ENCODE measurements around the gene MAGI2. TPM values are rescaled to one million over a fixed set of nuclear protein-coding genes. Genes with fewer than 3 reads are reported as not detected.

MAGI2 gene
- total RNA-seq, 1 experiment from 2014 or later: 0.22 TPM

DNA sequence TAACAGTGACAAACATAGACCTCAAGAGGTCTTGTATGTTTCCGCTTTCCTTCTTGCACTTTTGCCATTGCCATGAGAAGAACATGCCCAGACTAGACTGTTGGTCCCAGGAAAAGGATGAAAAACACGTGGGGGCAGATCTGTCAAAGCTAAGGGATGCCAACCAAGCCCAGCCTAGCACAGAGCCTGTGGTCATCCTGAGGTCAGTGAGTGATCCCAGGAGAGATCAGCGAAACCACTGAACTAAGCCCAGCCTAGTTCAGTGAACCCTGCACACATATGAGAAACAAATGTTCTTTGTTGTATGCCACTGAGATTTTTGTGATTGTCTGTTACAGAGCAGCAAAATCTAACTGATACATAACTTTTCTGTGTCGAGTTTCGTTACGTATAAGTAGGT, 718.8 kb downstream of the MAGI2 start:
- no peak overlapping the region for H3K4me2 ChIP-seq (ENCODE audit: low read length)
- H3K36me3 ChIP-seq (ENCODE audit: control insufficient read depth in 1 of 2, insufficient read depth in 2 of 2, low read length in 2 of 2): no peaks in the 10 kb centered on the region
- H3K9ac ChIP-seq (ENCODE audit: low read length): no peak overlapping the region
- TF ChIP-seq EZH2phosphoT487 (IDR thresholded peaks at IDR 0.05; ENCODE audit: borderline replicate concordance): no peak
- no peak for TF ChIP-seq EZH2 (IDR thresholded peaks at IDR 0.05)
- no peak for TF ChIP-seq CTCF (IDR thresholded peaks at IDR 0.05 in 2 of 3, conservative IDR thresholded peaks at IDR 0.05 in 1 of 3; ENCODE audit: borderline replicate concordance in 1 of 3, insufficient read depth in 1 of 3, low read depth in 2 of 3, low read length in 2 of 3)
- no peak for TF ChIP-seq ELF1 (IDR thresholded peaks at IDR 0.05; ENCODE audit: borderline replicate concordance, low read depth)
- no peak for TF ChIP-seq SIN3A (IDR thresholded peaks at IDR 0.05; ENCODE audit: low read depth)
- TF ChIP-seq FOSL1 (IDR thresholded peaks at IDR 0.05; ENCODE audit: low read depth): no peak
- TF ChIP-seq ZFX (IDR thresholded peaks at IDR 0.05): no peak
- TF ChIP-seq TCF7L2 (IDR thresholded peaks at IDR 0.05; ENCODE audit: borderline replicate concordance, extremely low read depth, insufficient read depth, insufficient read length): no peak
- ChIA-PET CTCF (no interaction called here), POLR2A (no interaction called here), RAD21 (ENCODE audit: low non-redundant PET in 1 of 2, low total read pairs in 2 of 2, uncharacterized antibody in 2 of 2, unreplicated experiment in 2 of 2) (no interaction called here)
- ATAC-seq (no peak), DNase-seq (ENCODE audit: low read depth, low spot score) (no peak)
- no peak overlapping the region for H2AFZ ChIP-seq (ENCODE audit: low read depth, low read length, poor library complexity, severe bottlenecking)
- H3K9me2 ChIP-seq (ENCODE audit: insufficient read depth): no peaks in the 10 kb centered on the region
- BruUV-seq (replicated peaks): no TSS peak
- intact Hi-C loops (cut with micrococcal nuclease): no loop called here
- no peak overlapping the region for H3K4me3 ChIP-seq (replicated peaks in 1 of 2; ENCODE audit: low read depth in 1 of 2, low read length in 2 of 2)
- no peaks in the 10 kb centered on the region for H3K79me2 ChIP-seq (ENCODE audit: insufficient read depth, low read length)
- H3K4me1 ChIP-seq (ENCODE audit: control insufficient read depth in 1 of 2, insufficient read depth in 2 of 2, low read length in 2 of 2): no peaks in the 10 kb centered on the region
- H3K27ac ChIP-seq (ENCODE audit: low read depth, low read length): no peak overlapping the region
- H3K27me3 ChIP-seq (ENCODE audit: insufficient read depth, low read length): no peaks in the 10 kb centered on the region
- H3K9me3 ChIP-seq (ENCODE audit: control insufficient read depth in 1 of 2, insufficient read depth in 1 of 2, low read depth in 1 of 2, low read length in 2 of 2): no peaks in the 10 kb centered on the region
- H4K20me1 ChIP-seq (ENCODE audit: insufficient read depth): no peaks in the 10 kb centered on the region

GRCh38 chr7:78720066-78720465, 733.4 kb downstream of the MAGI2 start:
- H3K4me2 ChIP-seq (ENCODE audit: low read length): no peak overlapping the region
- CTCF ChIA-PET: no interaction called here
- H2AFZ ChIP-seq (ENCODE audit: low read depth, low read length, poor library complexity, severe bottlenecking): no peak overlapping the region
- ATAC-seq: no peak
- intact Hi-C loops (cut with micrococcal nuclease): no loop called here
- no peak overlapping the region for H3K4me3 ChIP-seq (replicated peaks in 1 of 2; ENCODE audit: low read depth in 1 of 2, low read length in 2 of 2)
- no peaks in the 10 kb centered on the region; the same call in 1 of the 2 replicates for H3K79me2 ChIP-seq (ENCODE audit: insufficient read depth, low read length)
- RAD21 ChIA-PET (ENCODE audit: low non-redundant PET in 1 of 2, low total read pairs in 2 of 2, uncharacterized antibody in 2 of 2, unreplicated experiment in 2 of 2): no interaction called here
- H3K9me2 ChIP-seq (ENCODE audit: insufficient read depth): no peaks in the 10 kb centered on the region
- no TSS peak for BruUV-seq (replicated peaks)
- H3K27ac ChIP-seq (ENCODE audit: low read depth, low read length): no peak overlapping the region
- no peak for TF ChIP-seq EZH2phosphoT487 (IDR thresholded peaks at IDR 0.05; ENCODE audit: borderline replicate concordance)
- TF ChIP-seq ELF1 (IDR thresholded peaks at IDR 0.05; ENCODE audit: borderline replicate concordance, low read depth): no peak
- TF ChIP-seq, protein P1, sequence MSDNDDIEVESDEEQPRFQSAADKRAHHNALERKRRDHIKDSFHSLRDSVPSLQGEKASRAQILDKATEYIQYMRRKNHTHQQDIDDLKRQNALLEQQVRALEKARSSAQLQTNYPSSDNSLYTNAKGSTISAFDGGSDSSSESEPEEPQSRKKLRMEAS (IDR thresholded peaks at IDR 0.05): no peak
- TF ChIP-seq RAD21 (IDR thresholded peaks at IDR 0.05; ENCODE audit: low read depth): no peak
- no peaks in the 10 kb centered on the region for H4K20me1 ChIP-seq (ENCODE audit: insufficient read depth)
- H3K36me3 ChIP-seq (ENCODE audit: control insufficient read depth in 1 of 2, insufficient read depth in 2 of 2, low read length in 2 of 2): no peaks in the 10 kb centered on the region
- H3K27me3 ChIP-seq (ENCODE audit: insufficient read depth, low read length): no peaks in the 10 kb centered on the region
- POLR2A ChIA-PET: no interaction called here
- no peaks in the 10 kb centered on the region for H3K9me3 ChIP-seq (ENCODE audit: control insufficient read depth in 1 of 2, insufficient read depth in 1 of 2, low read depth in 1 of 2, low read length in 2 of 2)
- no peak overlapping the region for H3K9ac ChIP-seq (ENCODE audit: low read length)
- no peak for DNase-seq (ENCODE audit: low read depth, low spot score)
- H3K4me1 ChIP-seq (ENCODE audit: control insufficient read depth in 1 of 2, insufficient read depth in 2 of 2, low read length in 2 of 2): no peaks in the 10 kb centered on the region
